ENCODE measurements around the gene MYO3B. TPM values are rescaled to one million over a fixed set of nuclear protein-coding genes. Genes with fewer than 3 reads are reported as not detected.
"Not testable (repeated sequence)": the region's sequence is repeated elsewhere in the genome, so short reads cannot be mapped to it uniquely, and the experiment has no call there.

MYO3B gene
- polyA plus RNA-seq, 4 donors: 0.08 to 9.9 (median 8.7) TPM

DNA sequence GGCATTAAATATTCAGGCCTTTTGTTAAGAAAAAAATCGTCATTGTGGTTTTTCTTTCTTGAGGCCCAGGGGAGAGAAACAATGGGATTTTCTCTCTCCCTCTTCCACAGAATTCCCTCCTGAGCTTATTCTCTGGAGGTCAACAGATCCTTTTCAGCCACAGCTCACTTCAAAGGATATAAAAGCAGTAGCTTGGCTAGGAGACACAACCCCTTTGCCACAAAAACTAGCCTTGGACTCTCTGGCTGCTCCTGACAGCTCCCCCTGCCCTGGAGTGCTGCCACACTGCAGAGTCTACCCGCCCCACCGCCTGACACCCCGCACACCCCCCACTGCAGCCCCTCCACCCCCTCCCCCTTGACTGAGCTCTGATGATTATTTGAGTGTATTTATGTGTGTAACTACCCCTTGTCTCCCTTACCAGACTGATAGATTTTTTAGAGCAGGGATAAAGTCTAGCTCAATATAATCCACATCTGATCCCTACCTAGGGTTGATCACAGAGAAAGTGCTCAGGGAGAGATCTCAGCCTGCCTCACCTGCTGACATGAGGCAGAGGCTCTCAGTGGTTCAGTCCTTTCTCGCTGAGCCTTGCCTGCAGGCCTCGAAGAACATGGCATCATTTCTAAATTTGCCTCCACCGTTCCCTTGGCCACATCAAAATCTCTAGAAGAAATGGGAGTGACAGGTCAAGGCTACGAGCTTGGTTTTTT lies 405.0 kb downstream of the MYO3B start:
- DNase-seq (ENCODE audit: low read depth in 4 of 4, low spot score in 3 of 4): no peak

GRCh38 chr2:170585067-170585466 lies 407.1 kb downstream of the MYO3B start:
- no peak for DNase-seq (ENCODE audit: low read depth in 4 of 4, low spot score in 3 of 4)

GRCh38 chr2:170586571-170587095 lies 408.7 kb downstream of the MYO3B start:
- DNase-seq (ENCODE audit: low read depth in 4 of 4, low spot score in 3 of 4): no peak

DNA sequence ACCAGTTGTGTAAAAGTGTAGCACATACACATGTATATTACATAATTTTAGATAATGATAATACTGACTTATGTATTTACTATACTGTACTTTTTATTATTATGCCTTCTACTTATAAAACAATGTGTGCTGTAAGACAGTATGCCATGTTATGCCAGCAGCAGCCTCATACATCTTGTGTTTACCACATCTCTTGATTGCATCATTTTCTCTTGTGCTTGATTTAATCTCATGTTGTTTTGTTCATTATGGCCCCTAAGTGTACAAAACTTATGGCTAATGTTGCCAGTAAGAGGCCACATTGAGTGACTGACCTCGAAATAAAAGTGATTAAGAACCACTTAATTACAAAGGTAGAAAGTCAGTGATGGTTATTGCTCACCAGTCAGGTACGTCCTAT lies 409.2 kb downstream of the MYO3B start:
- DNase-seq (ENCODE audit: low read depth in 4 of 4, low spot score in 3 of 4): no peak

DNA sequence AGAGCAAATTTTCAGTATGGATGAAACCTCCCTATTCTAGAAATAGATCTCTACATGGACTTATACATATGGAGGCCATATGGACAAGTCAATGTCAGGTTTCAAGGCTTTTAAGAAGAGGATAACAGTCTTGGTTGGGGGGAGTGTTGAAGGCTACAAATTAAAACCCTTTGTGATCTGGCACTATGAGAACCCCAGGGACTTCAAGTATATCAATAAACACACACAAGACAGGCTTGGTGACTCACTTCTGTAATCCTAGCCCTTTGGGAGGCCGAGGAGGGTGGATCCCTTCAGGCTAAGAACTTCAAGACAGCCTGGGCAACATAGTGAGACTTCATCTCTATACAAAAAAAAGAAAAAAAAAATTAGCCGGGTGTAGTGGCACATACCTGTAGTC lies 410.0 kb downstream of the MYO3B start:
- no peak for DNase-seq (ENCODE audit: low read depth in 4 of 4, low spot score in 3 of 4)

GRCh38 chr2:170588729-170589128 lies 410.8 kb downstream of the MYO3B start:
- no peak for DNase-seq (ENCODE audit: low read depth in 4 of 4, low spot score in 3 of 4)

GRCh38 chr2:170596576-170596975 lies 418.6 kb downstream of the MYO3B start:
- no peak for DNase-seq (ENCODE audit: low read depth in 4 of 4, low spot score in 3 of 4)

GRCh38 chr2:170598067-170598395 lies 420.1 kb downstream of the MYO3B start:
- no peak for DNase-seq (ENCODE audit: low read depth in 4 of 4, low spot score in 3 of 4)

DNA sequence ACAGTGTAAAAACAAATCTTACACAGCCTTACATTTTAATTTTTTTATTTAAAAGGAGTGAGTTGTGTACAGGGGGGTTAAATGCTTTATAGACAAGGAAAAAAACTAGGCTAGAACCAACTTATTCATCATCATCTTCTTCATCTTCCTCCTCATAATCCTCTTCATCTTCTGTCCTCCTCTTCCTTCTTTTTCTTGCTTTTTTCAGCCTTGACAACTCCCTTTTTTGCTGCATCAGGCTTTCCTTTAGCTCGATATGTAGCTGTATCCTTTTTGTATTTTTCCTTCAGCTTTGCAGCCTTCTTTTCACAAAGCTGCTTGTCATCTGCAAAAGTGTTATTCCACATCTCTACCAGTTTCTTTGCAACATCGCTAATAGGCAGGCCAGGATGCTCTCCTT lies 423.5 kb downstream of the MYO3B start:
- DNase-seq (ENCODE audit: low read depth in 4 of 4, low spot score in 3 of 4): no peak

DNA sequence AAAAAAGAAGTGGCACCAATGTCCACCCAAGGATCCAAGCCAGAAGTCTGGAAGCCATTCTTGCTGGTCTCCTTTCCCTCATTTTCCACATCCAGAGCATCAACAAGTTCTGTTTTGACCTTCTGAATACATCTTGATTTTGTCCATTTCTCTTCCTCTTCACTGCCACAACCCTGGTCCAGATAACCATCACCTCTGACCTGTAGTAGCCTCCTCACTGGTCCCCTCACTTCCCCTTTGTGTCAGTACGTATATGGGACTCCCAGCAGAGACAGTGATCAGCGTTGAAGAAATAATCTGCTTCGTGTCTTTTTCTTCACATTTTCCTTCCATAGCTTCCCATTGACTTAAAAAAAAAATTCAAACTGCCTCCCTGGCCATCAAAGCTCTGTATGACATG lies 427.9 kb downstream of the MYO3B start:
- no peak for DNase-seq (ENCODE audit: low read depth in 4 of 4, low spot score in 3 of 4)

GRCh38 chr2:170607171-170607570 lies 429.2 kb downstream of the MYO3B start:
- no peak for DNase-seq (ENCODE audit: low read depth in 4 of 4, low spot score in 3 of 4)

DNA sequence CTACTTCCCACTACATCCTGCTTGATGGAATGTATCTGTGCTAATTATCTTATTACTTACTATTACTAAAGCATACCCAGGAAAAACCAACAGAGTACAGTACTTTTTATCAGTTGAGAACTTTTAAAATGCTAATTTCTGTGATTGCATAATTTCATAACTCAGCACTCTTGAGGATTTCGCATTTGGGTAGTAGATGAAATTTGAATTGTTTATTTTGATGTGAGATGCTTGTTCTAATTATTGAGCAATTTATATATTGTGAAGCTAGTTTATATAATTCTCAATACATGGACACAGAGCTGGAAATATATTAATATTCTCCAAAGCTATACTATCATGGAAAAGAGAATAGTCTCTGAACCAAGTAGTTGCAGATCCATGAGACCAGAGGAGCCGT lies 432.7 kb downstream of the MYO3B start:
- no peak for DNase-seq (ENCODE audit: low read depth in 4 of 4, low spot score in 3 of 4)

- DNase-seq (ENCODE audit: low read depth in 4 of 4, low spot score in 3 of 4): not testable (repeated sequence)
Observed at GRCh38 chr2:170618948-170619347, 441.0 kb downstream of the MYO3B start.

GRCh38 chr2:170635094-170635493 lies 457.1 kb downstream of the MYO3B start:
- not testable (repeated sequence) for DNase-seq (ENCODE audit: low read depth in 4 of 4, low spot score in 3 of 4)

DNA sequence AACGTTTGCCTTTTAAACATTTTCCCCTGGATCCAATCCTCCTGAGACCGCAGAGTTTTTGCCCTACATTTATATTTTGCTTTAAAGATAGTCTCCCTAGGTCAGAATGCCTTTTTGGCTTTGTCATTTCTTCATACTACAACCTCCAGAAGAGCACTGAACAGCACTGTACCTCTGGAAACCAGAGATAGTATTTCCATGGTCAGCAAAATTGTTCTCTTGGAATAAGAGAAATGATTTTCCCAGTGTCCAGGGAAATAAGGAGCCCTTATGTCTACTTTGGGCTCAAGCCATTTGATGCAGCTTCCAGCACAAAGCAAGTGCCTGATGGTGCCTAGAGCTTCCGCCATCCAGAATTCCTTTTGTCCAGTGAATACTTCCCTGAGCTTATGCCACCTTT lies 461.7 kb downstream of the MYO3B start:
- no peak for DNase-seq (ENCODE audit: low read depth in 4 of 4, low spot score in 3 of 4)

DNA sequence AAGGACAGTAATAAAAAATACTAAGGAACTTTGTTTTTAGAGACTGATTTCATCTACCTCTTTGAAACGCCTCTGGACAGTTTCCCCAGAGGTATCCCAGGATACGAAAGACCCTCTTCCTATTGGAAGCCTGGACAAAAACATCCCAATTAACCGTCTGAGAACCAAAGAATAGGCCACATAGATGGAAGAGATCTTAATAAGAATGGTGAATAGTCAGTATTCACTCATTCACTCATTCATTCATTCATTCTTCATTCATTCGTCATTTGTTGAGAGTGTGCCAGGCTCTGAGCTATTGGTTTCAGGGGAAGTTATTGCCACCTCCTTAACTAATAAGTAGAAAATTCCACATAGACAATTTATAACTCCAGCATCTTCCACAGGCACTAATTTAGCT lies 464.0 kb downstream of the MYO3B start:
- DNase-seq (ENCODE audit: low read depth in 4 of 4, low spot score in 3 of 4): no peak

- DNase-seq (ENCODE audit: low read depth in 4 of 4, low spot score in 3 of 4): no peak
Observed at GRCh38 chr2:170643346-170643745, 465.4 kb downstream of the MYO3B start.

GRCh38 chr2:170647741-170648436 lies 469.9 kb downstream of the MYO3B start:
- no peak for DNase-seq (ENCODE audit: low read depth in 4 of 4, low spot score in 3 of 4)

- DNase-seq (ENCODE audit: low read depth in 4 of 4, low spot score in 3 of 4): no peak
Observed at GRCh38 chr2:170651624-170652325, 473.8 kb downstream of the MYO3B start.

- DNase-seq (ENCODE audit: low read depth in 4 of 4, low spot score in 3 of 4): no peak
Observed at GRCh38 chr2:170652637-170653417, 474.9 kb downstream of the MYO3B start.

GRCh38 chr2:170656669-170657068 lies 478.7 kb downstream of the MYO3B start:
- no peak for DNase-seq (ENCODE audit: low read depth in 4 of 4, low spot score in 3 of 4)

Data from left renal pelvis (tissue), 4 donors.